RWPE1 (cell line): ENCODE results near the gene PLEK.

Experiments
- CTCF ChIA-PET: fragments of 350-600 bp; sonication (Branson Sonifier 250); formaldehyde crosslinking; extraction: SDS; loops from one replicate; lab custom pipeline; 2021; lab: Yijun Ruan, JAX
- POLR2A ChIA-PET: fragments of 400-600 bp; formaldehyde crosslinking; extraction: SDS; loops from one replicate; lab custom pipeline; 2020; ENCODE audit warnings: antibody characterized with exemption; ENCODE audit not compliant: low non-redundant PET; lab: Yijun Ruan, JAX
- DNase-seq: peaks from one replicate; pipeline ENCODE4 v3.0.0; 2012; ENCODE audit warnings: low spot score
- H3K27ac ChIP-seq: fragments of 450-650 bp; 2 replicates; pipeline ENCODE4 v1.5.1; 2017
- TF ChIP-seq, protein P1 (sequence below): fragments of 450-650 bp; conservative IDR thresholded peaks from 2 replicates; pipeline ENCODE4 v1.5.1; 2017; ENCODE audit warnings: low read depth, mild to moderate bottlenecking

Gene PLEK

DNA sequence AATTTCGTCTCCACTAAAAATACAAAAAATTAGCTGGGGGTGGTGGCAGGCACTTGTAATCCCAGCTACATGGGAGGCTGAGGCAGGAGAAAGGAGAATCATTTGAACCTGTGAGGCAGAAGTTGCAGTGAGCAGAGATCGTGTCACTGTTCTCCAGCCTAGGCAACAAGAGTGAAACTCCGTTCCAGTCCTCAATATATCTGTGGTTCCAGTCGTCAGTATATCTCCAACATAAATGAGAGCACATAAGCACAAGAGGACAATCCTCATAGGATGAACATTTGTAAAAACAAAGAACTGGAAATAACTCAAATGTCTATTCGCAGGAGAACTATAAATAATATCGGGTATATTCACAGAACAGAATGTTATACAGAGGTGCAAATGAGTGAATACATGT is 13.1 kb upstream of the PLEK start:
- ChIA-PET CTCF (no interaction called here), POLR2A (no interaction called here)

DNA sequence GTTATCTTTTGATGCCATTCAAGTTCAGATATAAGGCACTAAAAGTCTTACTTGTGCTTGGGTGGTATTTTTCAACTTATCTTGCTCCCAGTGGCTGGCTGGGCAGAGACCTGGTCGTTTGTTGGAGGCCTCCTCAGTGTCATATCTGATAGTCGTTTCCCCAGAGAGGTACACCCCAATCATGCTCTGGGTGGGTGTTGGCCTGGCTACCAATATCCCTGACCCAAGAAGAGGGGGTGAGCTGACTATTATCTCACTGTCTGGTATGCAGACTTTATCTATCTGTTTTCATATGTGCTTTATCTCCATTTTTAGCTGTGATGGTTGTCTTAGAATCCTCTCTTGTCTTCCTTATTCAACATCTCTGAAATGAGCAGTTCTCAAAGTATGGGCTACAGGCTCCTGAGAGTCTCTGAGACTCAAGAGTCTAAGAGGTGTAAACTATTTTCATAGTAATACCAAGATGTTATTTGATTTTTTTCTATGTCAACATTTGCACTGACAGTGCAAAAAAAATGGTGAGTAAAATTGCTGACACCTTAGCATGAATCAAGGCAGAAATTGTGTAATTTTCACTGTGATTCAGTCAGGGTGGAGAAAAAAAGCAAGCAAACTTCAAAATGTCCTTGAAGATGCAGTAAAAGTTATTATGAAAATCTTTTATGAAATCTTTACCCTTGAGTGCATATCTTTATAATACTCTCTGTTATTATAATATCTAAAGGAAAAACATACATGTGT is 12.3 kb upstream of the PLEK start:
- no peak overlapping the region for H3K27ac ChIP-seq
- ChIA-PET POLR2A (no interaction called here), CTCF (interaction anchor here (0.6 to 1.2 kb wide), 2 partner anchors 12 to 231 kb away, joined by 3 to 4 read pairs; no protein-coding TSS in a partner anchor)
- DNase-seq, result no peak
- TF ChIP-seq, protein P1, sequence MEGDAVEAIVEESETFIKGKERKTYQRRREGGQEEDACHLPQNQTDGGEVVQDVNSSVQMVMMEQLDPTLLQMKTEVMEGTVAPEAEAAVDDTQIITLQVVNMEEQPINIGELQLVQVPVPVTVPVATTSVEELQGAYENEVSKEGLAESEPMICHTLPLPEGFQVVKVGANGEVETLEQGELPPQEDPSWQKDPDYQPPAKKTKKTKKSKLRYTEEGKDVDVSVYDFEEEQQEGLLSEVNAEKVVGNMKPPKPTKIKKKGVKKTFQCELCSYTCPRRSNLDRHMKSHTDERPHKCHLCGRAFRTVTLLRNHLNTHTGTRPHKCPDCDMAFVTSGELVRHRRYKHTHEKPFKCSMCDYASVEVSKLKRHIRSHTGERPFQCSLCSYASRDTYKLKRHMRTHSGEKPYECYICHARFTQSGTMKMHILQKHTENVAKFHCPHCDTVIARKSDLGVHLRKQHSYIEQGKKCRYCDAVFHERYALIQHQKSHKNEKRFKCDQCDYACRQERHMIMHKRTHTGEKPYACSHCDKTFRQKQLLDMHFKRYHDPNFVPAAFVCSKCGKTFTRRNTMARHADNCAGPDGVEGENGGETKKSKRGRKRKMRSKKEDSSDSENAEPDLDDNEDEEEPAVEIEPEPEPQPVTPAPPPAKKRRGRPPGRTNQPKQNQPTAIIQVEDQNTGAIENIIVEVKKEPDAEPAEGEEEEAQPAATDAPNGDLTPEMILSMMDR, result no peak

More for the DNA sequence above, 13.1 kb upstream of the PLEK start:
- H3K27ac ChIP-seq, result no peak overlapping the region
- DNase-seq, result no peak
- TF ChIP-seq, protein P1, result no peak

DNA sequence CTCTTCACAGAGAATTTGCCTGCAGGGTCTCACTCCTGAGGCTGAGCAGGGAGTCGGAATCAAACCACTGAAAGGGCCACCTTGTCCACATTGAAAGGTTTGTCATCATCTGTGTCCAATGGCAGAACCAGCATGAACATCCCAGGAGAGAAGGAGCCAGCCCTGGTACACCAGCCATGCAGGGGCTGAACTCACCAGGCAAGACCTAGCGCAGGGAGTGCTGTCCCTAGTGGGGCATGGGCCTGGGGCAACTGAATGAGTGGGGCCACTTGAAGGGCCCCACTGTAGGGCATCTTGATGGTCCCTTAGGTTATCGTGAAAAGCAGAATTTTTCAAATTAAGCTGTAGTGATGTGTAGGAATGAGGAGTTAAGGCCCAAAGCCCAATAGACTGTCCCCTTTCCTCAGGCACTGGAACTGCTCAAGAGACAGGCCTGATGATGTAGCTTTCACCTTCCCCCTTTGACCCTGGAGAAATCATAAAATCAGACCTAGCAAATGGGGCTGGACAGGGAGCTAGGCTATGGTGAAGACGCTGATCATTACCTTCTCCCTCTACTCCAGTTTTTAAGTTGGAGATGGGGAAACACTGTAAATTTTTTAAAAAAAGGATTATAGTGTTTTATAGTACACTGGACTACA is 8.4 kb upstream of the PLEK start:
- ChIA-PET POLR2A (no interaction called here), CTCF (interaction anchor here (0.6 kb wide), 1 partner anchor 1864 kb away, joined by 3 read pairs; no protein-coding TSS in a partner anchor)
- H3K27ac ChIP-seq, result no peak overlapping the region
- TF ChIP-seq, protein P1, result no peak
- DNase-seq, result no peak

DNA sequence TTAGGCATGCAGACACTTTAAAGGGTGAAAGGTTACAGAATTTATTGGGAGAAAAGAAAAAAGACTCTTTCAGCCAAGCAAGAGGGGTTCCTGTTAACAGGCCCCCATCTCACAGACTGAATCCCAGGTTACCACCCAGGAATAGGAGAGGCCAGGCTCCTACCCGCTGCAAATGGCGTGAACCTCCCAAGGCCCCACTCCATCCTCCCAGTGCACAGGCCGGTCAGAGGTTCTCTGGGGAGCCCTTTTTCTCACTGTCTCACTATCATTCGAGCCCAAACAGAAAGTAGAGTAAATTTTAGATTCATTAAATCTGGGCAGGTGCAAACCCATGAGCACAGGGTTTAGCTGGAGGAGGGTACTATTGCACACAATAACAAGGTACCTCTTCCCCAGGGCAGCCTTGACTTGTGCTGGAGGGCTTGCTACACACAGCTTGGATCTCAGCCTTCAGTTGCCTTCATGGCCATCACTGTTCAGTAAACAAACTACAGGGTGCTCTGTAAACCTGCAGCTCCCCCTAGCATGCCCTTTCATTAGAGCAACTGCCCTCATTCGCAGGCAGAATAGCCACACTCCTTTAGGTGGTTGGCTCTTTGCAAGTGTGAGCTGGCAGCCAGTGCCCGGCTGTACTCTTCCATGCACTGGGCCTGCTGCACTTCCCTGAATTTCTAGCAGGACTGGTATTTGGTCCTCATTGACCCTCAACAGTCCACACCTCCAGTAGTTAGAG is 7.3 kb upstream of the PLEK start:
- CTCF ChIA-PET, result interaction anchor here (0.5 to 1.0 kb wide), 3 partner anchors 38 to 1865 kb away, joined by 3 to 7 read pairs (median 3); partner anchors contain the start of gene CNRIP1

DNA sequence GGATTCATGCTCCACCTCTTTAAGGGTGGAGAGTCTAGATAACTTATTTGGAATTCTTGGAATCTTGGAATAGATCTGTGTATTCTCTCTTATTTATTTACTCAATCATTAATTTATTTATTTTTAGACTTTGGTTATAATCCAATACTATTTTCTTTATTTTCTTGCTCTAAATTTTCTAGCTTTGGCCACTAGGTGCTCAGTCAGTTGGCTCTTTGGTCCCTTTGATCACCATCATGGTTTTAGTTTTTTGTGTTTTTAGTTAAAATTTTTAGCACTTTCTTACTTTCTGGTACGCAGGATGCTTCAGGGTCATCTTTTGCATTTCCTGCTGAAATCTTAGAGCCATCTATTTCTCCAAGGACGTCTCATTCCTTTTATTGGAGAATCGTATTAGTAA is 5.2 kb upstream of the PLEK start:
- DNase-seq, result no peak
- ChIA-PET POLR2A (no interaction called here), CTCF (interaction anchor here (0.7 kb wide), 1 partner anchor 240 kb away, joined by 3 read pairs; no protein-coding TSS in a partner anchor)
- H3K27ac ChIP-seq, result no peak overlapping the region
- TF ChIP-seq, protein P1, result no peak

More for the DNA sequence above, 7.3 kb upstream of the PLEK start:
- POLR2A ChIA-PET, result no interaction called here
- peak; percentile 30 for DNase-seq
- TF ChIP-seq, protein P1, result no peak
- H3K27ac ChIP-seq, result no peak overlapping the region

DNA sequence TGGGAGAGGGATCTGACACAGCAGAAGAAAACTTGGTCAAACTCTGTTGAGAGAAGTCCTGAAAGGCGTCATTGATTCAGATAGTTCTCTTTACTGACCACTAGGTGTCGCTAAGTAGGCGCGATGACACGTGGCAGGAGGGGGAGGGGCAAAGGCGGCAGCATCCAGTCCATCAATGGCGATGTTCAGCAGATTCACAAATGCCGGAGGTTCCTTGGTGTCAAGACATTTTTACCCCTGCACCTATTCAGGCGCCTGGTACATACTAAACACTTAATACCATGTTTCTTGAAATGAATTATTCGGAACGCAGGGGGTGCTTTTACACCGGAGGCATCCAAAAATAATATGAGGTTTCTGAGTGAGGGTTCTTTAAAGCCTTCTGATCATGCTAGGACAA is 3.0 kb upstream of the PLEK start:
- ChIA-PET CTCF (interaction anchor here (0.6 kb wide), 1 partner anchor 103 kb away, joined by 4 read pairs; no protein-coding TSS in a partner anchor), POLR2A (no interaction called here)
- no peak overlapping the region for H3K27ac ChIP-seq
- TF ChIP-seq, protein P1, result peak; percentile 65
- DNase-seq, result peak; percentile 64
